Ecto neural progenitor cell (in vitro differentiated cells): ENCODE results near the gene PRND.
"Not testable (repeated sequence)": the region's sequence is repeated elsewhere in the genome, so short reads cannot be mapped to it uniquely, and the experiment has no call there.

ENCODE experiments used
- DNase-seq: peaks from one replicate; pipeline ENCODE4 v3.0.0-alpha.2; 2018; ENCODE audit warnings: low spot score

PRND gene

DNA sequence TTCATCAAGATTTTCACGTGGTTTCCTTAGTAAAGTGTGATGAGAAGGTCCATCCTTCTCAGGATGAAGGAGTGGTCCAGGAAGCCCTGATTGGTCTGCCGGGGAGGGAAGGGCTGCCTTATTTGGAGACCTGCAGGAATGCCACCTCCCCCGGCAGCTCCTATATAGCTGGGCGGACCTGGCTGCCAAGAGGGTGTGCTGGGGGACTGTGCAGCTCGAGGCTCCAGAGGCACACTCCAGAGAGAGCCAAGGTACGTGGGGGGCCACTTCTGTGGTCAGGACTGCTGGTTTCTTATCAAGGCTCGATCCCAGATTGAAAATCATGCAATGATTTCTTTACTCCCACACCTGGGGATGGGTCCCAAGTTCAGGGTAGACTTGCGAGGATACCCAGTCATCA, at the start of gene PRND:
Gene PRND (plus strand): TSS at position 191 of the 400 bp plus-strand sequence. CDS start 2,643 bp downstream, outside the sequence.
- DNase-seq, result no peak

GRCh38 chr20:4672948-4673347, 48.8 kb upstream of the PRND start:
- no peak for DNase-seq

- no peak for DNase-seq
Measured at GRCh38 chr20:4673371-4674001, 48.2 kb upstream of the PRND start.

- no peak for DNase-seq
Measured at GRCh38 chr20:4674672-4675071, 47.0 kb upstream of the PRND start.

DNA sequence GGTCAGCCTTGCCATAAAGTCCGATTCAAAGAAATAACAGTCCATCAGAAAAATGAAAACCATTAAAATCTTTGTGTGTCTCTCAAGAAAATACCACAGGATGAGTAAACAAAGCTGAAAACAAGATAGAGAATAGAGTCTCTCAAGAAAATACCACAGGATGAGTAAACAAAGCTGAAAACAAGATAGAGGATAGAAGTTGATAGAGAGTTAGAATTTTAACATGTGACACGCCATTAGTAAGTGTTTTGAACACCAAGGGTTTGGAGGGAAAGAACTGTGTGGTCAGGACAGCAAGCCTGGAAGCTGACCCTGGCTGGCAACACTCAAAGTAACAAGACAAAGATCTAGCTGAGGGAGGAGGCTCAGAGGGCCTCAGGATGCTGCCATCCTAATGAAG, 43.9 kb upstream of the PRND start:
- DNase-seq, result no peak

GRCh38 chr20:4681401-4681800, 40.3 kb upstream of the PRND start:
- DNase-seq, result no peak

GRCh38 chr20:4681991-4682401, 39.7 kb upstream of the PRND start:
- no peak for DNase-seq

DNA sequence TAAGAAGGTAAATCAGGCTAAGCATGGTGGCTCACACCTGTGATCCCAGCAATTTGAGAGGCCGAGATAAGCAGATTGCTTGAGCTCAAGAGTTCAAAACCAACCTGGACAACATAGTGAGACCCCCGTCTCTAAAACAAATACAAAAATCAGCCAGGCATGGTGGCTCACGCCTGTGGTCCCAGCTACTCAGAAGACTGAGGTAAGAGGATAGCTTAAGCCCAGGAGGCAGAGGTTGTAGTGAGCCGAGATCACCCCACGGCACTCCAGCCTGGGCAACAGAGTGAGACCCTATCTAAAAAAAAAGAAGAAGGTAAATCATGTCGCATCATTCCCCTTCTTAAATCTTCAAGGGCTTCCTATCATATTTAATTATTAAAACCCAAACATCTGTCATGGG, 39.0 kb upstream of the PRND start:
- no peak for DNase-seq

DNA sequence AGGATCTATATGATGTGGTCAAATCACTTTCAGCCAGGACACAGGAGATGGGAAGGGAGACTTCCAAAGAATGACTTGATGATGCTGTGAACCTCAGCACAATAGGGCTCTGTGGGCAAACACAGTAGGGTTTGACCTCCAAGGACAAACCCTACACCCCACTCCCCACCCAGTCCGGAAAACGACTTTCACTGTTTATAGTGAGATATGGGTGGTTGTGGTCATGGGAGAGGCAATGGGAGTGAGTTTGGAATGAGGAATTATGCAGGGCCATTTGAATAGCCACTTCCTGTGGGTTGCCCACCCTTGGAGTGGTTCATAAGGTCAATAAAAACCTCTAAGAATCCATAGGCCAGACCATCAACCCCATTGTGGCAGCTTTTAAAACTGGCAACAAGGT, 38.4 kb upstream of the PRND start:
- DNase-seq, result no peak

- no peak for DNase-seq
Measured at GRCh38 chr20:4684837-4685413, 36.8 kb upstream of the PRND start.

- no peak for DNase-seq
Measured at GRCh38 chr20:4685923-4686221, 35.8 kb upstream of the PRND start.

- no peak for DNase-seq
Measured at GRCh38 chr20:4688305-4688704, 33.4 kb upstream of the PRND start.

GRCh38 chr20:4689220-4689619, 32.5 kb upstream of the PRND start:
- DNase-seq, result no peak

DNA sequence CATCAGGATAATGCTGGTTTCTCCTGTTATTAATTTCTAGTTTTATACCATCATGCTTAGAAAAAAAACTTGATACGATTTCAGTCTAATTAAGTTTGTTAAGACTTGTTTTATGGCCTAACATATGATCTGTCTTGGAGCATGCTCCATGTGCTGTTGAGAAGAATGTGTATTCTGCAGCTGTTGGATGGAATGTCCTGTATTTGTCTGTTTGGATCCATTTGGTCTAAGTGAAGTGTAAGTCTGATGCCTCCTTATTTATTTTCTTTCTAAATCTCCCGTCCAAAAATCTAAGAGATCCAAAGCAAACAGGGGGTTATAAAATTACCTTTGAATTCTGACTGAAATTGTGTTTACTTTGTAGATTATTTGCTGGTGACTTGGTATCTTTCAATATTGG, 30.0 kb upstream of the PRND start:
- no peak for DNase-seq

GRCh38 chr20:4694076-4694475, 27.6 kb upstream of the PRND start:
- no peak for DNase-seq

DNA sequence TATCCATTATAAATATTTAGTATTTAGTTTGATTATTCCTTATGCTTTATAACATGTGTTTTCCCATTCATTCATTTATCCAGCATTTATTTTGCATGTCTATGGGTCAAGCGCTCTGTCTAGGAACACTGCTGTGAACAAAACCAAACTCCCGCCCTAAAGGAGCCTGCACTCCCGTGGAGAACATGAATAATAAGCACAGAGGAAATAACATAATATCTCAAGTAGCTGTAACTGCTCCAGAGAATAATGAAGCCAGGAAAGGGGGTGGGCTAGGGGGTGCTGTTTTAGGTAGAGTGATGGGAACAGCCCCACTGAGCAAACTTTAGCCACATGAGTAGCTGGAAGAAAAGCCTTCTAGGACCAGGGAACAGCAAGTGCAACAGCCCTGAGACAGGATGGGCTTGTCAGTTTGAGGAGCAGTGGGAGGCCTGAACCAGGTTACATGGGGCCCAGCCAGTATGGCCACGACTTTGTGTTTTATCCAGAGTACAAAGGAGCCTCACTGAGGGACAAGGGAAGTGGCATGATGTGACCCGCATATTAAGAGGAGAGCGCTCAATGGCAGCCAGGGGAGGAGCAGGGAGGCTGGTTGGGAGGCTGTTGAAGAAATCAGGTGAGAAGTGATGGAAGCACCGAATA, 24.4 kb upstream of the PRND start:
- no peak for DNase-seq

- no peak for DNase-seq
Measured at GRCh38 chr20:4697831-4698221, 23.9 kb upstream of the PRND start.

GRCh38 chr20:4699216-4699615, 22.5 kb upstream of the PRND start:
- no peak for DNase-seq

DNA sequence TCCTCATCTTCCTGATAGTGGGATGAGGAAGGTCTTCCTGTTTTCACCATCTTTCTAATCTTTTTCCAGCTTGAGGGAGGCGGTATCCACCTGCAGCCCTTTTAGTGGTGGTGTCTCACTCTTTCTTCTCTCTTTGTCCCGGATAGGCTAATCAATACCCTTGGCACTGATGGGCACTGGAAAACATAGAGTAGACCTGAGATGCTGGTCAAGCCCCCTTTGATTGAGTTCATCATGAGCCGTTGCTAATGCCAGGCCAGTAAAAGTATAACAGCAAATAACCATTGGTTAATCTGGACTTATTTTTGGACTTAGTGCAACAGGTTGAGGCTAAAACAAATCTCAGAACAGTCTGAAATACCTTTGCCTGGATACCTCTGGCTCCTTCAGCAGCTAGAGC, 21.8 kb upstream of the PRND start:
- DNase-seq, result no peak

DNA sequence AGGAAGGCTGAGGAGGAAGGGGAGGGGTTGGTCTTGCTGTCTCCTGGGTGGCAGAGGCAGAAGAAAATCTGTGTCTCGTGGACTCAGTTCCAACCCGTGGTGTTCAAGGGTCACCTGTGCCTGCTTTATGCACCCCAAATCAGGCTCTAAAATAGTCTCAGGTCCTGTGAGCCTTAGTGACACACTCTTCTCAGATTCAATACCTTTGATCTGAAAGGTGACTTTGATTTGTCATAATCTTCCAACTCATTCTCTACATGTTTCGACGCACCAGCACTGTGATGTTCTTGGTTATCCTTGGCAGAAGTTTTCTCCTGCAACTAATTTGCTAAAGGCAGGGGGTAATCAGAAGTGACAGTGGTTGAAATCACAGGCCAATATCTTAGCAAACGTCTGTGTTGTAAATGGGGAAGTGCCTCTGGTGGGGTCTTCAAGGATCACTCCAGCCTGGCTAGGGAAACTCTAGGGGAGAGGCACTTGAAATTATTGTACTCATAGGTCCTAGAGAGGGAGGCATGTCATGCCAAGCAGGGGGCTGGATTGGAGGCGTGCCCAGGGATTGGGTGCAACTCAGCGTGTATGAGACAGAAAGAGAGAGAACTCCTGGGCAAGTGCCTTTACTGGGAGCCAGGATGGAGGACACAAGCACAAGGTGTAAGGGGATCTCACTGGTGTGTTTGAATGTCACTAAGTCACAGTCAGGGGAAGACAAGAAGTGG, 19.0 kb upstream of the PRND start:
- DNase-seq, result no peak

DNA sequence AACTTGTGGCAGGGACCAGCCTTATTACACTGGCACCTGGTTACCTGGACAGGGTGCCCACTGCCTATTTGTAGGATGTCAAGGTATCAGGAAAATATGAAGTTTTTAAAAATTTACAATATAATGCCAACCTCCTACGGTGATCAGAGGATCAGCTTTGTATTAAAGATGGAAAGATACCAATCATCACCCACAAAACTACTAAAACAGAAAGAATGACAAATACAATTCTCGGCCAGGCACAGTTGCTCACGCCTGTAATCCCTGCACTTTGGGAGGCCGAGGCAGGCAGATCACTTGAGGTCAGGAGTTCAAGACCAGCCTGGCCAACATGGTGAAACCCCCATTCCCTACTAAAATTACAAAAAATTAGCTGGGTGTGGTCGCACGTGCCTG, 18.4 kb upstream of the PRND start:
- DNase-seq, result no peak

- DNase-seq, result not testable (repeated sequence)
Measured at GRCh38 chr20:4706941-4707340, 14.8 kb upstream of the PRND start.

GRCh38 chr20:4708036-4708435, 13.7 kb upstream of the PRND start:
- DNase-seq, result no peak
